OCI-LY1 (cell line): ENCODE data around the gene MMP27.
A peak's percentile ranks its signal among the peaks of the same experiment; 100 is the strongest.
"Not testable (repeated sequence)": the region's sequence is repeated elsewhere in the genome, so short reads cannot be mapped to it uniquely, and the experiment has no call there.

Experiments
- H2AFZ ChIP-seq: fragments of 200-600 bp; sonication (generic), shearing (Covaris generic); 2 replicates; pipeline ENCODE4 v1.6.0; 2014; ENCODE audit warnings: antibody characterized with exemption, mild to moderate bottlenecking, low read length
- H3F3A ChIP-seq: fragments of 200-600 bp; sonication (generic), shearing (Covaris generic); 2 replicates; pipeline ENCODE4 v1.6.0; 2014; ENCODE audit warnings: mild to moderate bottlenecking, antibody characterized with exemption, low read length, moderate library complexity; ENCODE audit not compliant: insufficient read depth
- H3K27ac ChIP-seq: fragments of 200-600 bp; sonication (generic); 2 replicates; pipeline ENCODE4 v1.5.1; 2014; ENCODE audit warnings: low read length, mixed run types, mild to moderate bottlenecking, low read depth; ENCODE audit not compliant: poor library complexity, severe bottlenecking
- H3K27me3 ChIP-seq: fragments of 200-600 bp; sonication (generic); 2 replicates; pipeline ENCODE4 v1.6.0; 2014; ENCODE audit warnings: antibody characterized with exemption, mild to moderate bottlenecking, low read length, moderate library complexity; ENCODE audit not compliant: insufficient read depth
- H3K36me3 ChIP-seq: fragments of 200-600 bp; sonication (generic); 2 replicates; pipeline ENCODE4 v1.6.1; 2014; ENCODE audit warnings: mild to moderate bottlenecking, antibody characterized with exemption, low read length, moderate library complexity, mixed read lengths; ENCODE audit not compliant: insufficient read depth
- H3K4me1 ChIP-seq: fragments of 200-600 bp; sonication (generic); 2 replicates; pipeline ENCODE4 v1.5.1; 2014; ENCODE audit warnings: mild to moderate bottlenecking, low read length, moderate library complexity; ENCODE audit not compliant: insufficient read depth, severe bottlenecking
- H3K4me2 ChIP-seq: fragments of 200-600 bp; sonication (generic), shearing (Covaris generic); 2 replicates; pipeline ENCODE4 v1.6.1; 2014; ENCODE audit warnings: low read length
- H3K4me3 ChIP-seq: fragments of 200-600 bp; sonication (generic); 2 replicates; pipeline ENCODE4 v1.5.1; 2014; ENCODE audit warnings: low read length, low read depth, mild to moderate bottlenecking, mixed read lengths; ENCODE audit not compliant: poor library complexity, severe bottlenecking
- H3K79me2 ChIP-seq: fragments of 200-600 bp; shearing (Covaris generic); 2 replicates; pipeline ENCODE4 v1.6.1; 2016; ENCODE audit warnings: mixed run types, low read length, mixed read lengths; ENCODE audit not compliant: insufficient read depth
- H3K9ac ChIP-seq: fragments of 200-600 bp; sonication (generic), shearing (Covaris generic); 2 replicates; pipeline ENCODE4 v1.6.1; 2014; ENCODE audit warnings: mild to moderate bottlenecking, low read length, mixed read lengths
- H3K9me2 ChIP-seq: fragments of 200-600 bp; sonication (generic), shearing (Covaris generic); 2 replicates; pipeline ENCODE4 v1.6.1; 2014; ENCODE audit warnings: low read depth, mild to moderate bottlenecking, low read length, mixed read lengths
- H3K9me3 ChIP-seq: fragments of 200-600 bp; shearing (Covaris generic); 2 replicates; pipeline ENCODE4 v1.6.1; 2014; ENCODE audit warnings: low read length, mixed read lengths
- H4K20me1 ChIP-seq: fragments of 200-600 bp; sonication (generic), shearing (Covaris generic); 2 replicates; pipeline ENCODE4 v1.6.0; 2016; ENCODE audit warnings: mild to moderate bottlenecking, low read length; ENCODE audit not compliant: insufficient read depth
- EZH2 ChIP-seq: fragments of 200-600 bp; sonication (generic), shearing (Covaris generic); IDR thresholded peaks from 2 replicates; pipeline ENCODE4 v1.8.0; 2017; ENCODE audit warnings: borderline replicate concordance, mixed run types, mild to moderate bottlenecking, antibody characterized with exemption, low read length, moderate library complexity, mixed read lengths
- TF ChIP-seq, protein P1 (sequence below): fragments of 200-600 bp; sonication (generic), shearing (Covaris generic); IDR thresholded peaks from 2 replicates; pipeline ENCODE4 v1.5.1; 2017; ENCODE audit warnings: mild to moderate bottlenecking, antibody characterized with exemption, low read length, moderate library complexity, mixed read lengths

The MMP27 gene

DNA sequence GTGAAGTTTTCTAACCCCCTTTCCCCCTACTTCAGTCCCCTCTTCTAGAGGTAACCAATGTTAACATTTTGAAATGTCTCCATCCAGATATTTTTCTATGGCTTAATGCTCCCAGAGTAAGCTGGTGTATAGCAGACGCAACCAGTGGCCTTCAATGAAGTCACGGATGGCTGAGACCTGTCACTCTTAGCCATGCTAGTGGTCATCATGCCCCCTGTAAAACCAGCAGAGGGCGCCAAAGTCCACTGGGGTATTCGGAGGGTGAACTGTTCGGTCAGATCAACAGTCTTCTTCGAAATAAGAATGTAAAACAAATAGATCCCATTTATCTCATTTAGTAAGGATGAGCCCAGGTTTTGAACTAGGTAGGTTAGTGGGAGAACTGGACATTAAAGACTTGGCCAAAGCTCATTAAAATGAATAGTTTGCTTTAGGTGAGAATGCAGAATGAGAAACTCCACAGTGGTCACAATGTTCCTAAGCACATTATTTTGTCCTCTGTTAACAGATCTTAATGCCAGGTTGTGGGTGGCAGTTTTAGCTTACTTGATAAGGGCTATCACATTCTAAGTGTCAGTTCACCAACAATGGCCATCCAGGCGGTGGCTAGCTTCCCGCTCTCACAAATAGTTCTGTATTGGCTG is 27.8 kb upstream of the MMP27 start:
- Histone ChIP-seq H3K4me2 (no peak overlapping the region), H3K27me3 (no peaks in the 10 kb centered on the region), H3K79me2 (no peaks in the 10 kb centered on the region), H3K27ac (no peak overlapping the region), H3F3A (no peaks in the 10 kb centered on the region), H3K9me3 (no peaks in the 10 kb centered on the region), H3K9me2 (no peaks in the 10 kb centered on the region), H4K20me1 (no peaks in the 10 kb centered on the region), H3K4me1 (no peaks in the 10 kb centered on the region), H3K36me3 (no peaks in the 10 kb centered on the region), H3K9ac (no peak overlapping the region), H3K4me3 (no peak overlapping the region), H2AFZ (no peak overlapping the region)
- TF ChIP-seq, protein P1, sequence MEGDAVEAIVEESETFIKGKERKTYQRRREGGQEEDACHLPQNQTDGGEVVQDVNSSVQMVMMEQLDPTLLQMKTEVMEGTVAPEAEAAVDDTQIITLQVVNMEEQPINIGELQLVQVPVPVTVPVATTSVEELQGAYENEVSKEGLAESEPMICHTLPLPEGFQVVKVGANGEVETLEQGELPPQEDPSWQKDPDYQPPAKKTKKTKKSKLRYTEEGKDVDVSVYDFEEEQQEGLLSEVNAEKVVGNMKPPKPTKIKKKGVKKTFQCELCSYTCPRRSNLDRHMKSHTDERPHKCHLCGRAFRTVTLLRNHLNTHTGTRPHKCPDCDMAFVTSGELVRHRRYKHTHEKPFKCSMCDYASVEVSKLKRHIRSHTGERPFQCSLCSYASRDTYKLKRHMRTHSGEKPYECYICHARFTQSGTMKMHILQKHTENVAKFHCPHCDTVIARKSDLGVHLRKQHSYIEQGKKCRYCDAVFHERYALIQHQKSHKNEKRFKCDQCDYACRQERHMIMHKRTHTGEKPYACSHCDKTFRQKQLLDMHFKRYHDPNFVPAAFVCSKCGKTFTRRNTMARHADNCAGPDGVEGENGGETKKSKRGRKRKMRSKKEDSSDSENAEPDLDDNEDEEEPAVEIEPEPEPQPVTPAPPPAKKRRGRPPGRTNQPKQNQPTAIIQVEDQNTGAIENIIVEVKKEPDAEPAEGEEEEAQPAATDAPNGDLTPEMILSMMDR = peak; percentile 97
- no peak for TF ChIP-seq EZH2

DNA sequence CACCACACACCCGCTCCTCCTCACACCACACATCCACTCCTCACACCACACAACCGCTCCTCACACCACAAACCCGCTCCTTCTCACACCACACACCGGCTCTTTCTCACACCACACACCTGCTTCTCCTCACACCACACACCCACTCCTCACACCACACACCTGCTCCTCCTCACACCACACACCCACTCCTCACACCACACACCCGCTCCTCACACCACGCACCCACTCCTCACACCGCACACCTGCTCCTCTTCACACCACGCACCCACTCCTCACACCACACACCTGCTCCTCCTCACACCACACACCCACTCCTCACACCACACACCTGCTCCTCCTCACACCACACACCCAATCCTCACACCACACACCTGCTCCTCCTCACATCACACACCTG is 25.4 kb upstream of the MMP27 start:
- not testable (repeated sequence) for H3K4me1 ChIP-seq, H4K20me1 ChIP-seq, H3F3A ChIP-seq, H2AFZ ChIP-seq, H3K36me3 ChIP-seq, H3K9me2 ChIP-seq, H3K27ac ChIP-seq, H3K27me3 ChIP-seq, H3K4me3 ChIP-seq, H3K9ac ChIP-seq, H3K9me3 ChIP-seq, H3K79me2 ChIP-seq, H3K4me2 ChIP-seq

DNA sequence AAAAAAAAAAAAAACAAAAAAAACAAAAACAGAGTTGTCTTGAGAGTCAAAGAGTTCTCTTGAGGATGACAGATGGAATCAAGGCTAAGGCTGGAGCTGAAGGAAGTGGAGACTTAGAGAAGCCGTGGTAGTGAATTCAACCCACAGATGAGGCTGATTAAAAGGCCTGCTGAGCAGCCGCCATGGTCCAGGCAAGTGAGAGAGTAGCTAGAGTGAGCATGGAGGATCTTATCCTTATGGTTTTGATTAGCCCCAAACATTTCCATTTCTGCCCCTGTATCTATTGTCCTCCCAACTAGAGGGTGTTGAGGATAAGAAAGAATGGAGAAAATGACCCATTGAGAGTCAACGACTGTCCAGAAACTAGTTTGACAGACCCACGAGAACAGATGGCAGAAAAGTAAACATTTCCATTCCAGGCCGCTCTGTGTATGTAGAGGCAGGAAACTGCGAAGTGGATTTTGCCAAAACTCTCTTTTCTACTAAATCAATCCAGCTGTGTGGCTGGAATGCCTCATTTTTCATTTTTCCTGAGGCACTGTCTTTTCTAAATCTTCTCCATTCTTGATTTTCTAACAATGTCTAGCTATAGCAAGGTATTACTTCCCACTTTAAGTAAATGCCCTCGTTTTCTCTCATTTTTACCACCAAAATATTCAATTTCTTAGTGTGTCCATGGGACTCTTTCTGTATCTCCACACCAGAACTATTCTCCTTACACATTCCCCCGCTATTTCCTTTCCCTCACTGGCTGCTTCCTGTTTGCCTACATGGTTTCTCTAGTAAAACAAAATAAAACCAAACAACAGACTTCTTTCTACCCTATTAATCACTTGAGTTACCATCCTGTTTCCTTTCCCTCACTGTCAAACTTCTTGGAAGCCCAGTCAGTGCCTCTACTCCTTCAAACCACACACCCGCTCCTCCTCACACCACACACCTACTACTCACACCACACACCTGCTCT is 24.6 kb upstream of the MMP27 start:
- H2AFZ ChIP-seq = no peak overlapping the region

More for the DNA sequence above, 24.6 kb upstream of the MMP27 start:
- no peak overlapping the region for H3K4me3 ChIP-seq
- no peak overlapping the region for H3K4me2 ChIP-seq
- H3K4me1 ChIP-seq = no peaks in the 10 kb centered on the region
- no peaks in the 10 kb centered on the region for H3K9me2 ChIP-seq
- no peaks in the 10 kb centered on the region for H3K36me3 ChIP-seq
- H3K9ac ChIP-seq = no peak overlapping the region
- no peak overlapping the region for H3K27ac ChIP-seq
- TF ChIP-seq EZH2 = no peak
- TF ChIP-seq, protein P1 = no peak
- H4K20me1 ChIP-seq = no peaks in the 10 kb centered on the region
- no peaks in the 10 kb centered on the region; the same call in 1 of the 2 replicates for H3K27me3 ChIP-seq
- H3K79me2 ChIP-seq = no peaks in the 10 kb centered on the region
- no peaks in the 10 kb centered on the region for H3K9me3 ChIP-seq
- no peaks in the 10 kb centered on the region for H3F3A ChIP-seq
